Activated CD4-positive, alpha-beta T cell treated with anti-CD3 and anti-CD28 coated beads for 36 hours (primary cell): Measurements from ENCODE around the gene ARFGEF3. TPM values are rescaled to one million over a fixed set of nuclear protein-coding genes. Genes with fewer than 3 reads are reported as not detected.
"Not testable (repeated sequence)": the region's sequence is repeated elsewhere in the genome, so short reads cannot be mapped to it uniquely, and the experiment has no call there.

ENCODE experiments used
- ATAC-seq: fragments of 200-7000 bp; cut with Tn5 transposase; one replicate; pipeline ENCODE4 v1.10.0; 2021; ENCODE audit warnings: mild to moderate bottlenecking, moderate library complexity
- CTCF ChIA-PET: fragments of 350-600 bp; sonication (Branson Sonifier 250); formaldehyde crosslinking; loops from one replicate; lab custom pipeline; 2021; ENCODE audit warnings: antibody characterized with exemption; lab: Charles Lee
- POLR2A ChIA-PET: fragments of 350-600 bp; sonication (Branson Sonifier 250); formaldehyde crosslinking; loops from one replicate; lab custom pipeline; 2021; ENCODE audit warnings: antibody characterized with exemption, inconsistent platforms; lab: Charles Lee
- DNase-seq: peaks from one replicate; pipeline ENCODE4 v3.0.0-alpha.2; 2020
- H3K27ac Mint-ChIP-seq: one replicate; pipeline ENCODE4 v1.8.0; 2021; ENCODE audit warnings: mixed read lengths
- H3K27me3 Mint-ChIP-seq: one replicate; pipeline ENCODE4 v1.8.0; 2021; ENCODE audit warnings: mixed read lengths
- H3K36me3 Mint-ChIP-seq: one replicate; pipeline ENCODE4 v1.8.0; 2021; ENCODE audit warnings: low read depth, mixed read lengths
- H3K4me1 Mint-ChIP-seq: one replicate; pipeline ENCODE4 v1.8.0; 2021; ENCODE audit warnings: mixed read lengths
- H3K4me3 Mint-ChIP-seq: one replicate; pipeline ENCODE4 v1.8.0; 2021; ENCODE audit warnings: mild to moderate bottlenecking, moderate library complexity, mixed read lengths
- H3K9me3 Mint-ChIP-seq: one replicate; pipeline ENCODE4 v1.8.0; 2021; ENCODE audit warnings: low read depth, mixed read lengths
- intact Hi-C, 2 experiments: fragments of 100-400 bp; cut with DNase I in 1 of 2; cut with micrococcal nuclease in 1 of 2; formaldehyde crosslinking; loops; one replicate each; pipeline versions ENCODE4 v1.14.2 to v1.15.1; 2022 to 2024; cut with DNase I, micrococcal nuclease
- total RNA-seq, 2 experiments: library from RNA; stranded (reverse); gene quantifications; one replicate each; pipeline ENCODE4 v1.2.3, GENCODE V29; 2021

Gene ARFGEF3
- total RNA-seq, 2 experiments from 2014 or later: 1.6 to 1.7 TPM

GRCh38 chr6:138341176-138341575 lies 179.4 kb downstream of the ARFGEF3 start:
- ChIA-PET CTCF (no interaction called here), POLR2A (no interaction called here)
- H3K4me3 Mint-ChIP-seq: no peak overlapping the region
- no peak for ATAC-seq
- no peaks in the 10 kb centered on the region for H3K36me3 Mint-ChIP-seq
- DNase-seq: no peak
- H3K9me3 Mint-ChIP-seq: no peaks in the 10 kb centered on the region
- H3K27me3 Mint-ChIP-seq: peaks cover 8% of the 10 kb centered on the region
- H3K27ac Mint-ChIP-seq: no peak overlapping the region
- H3K4me1 Mint-ChIP-seq: no peaks in the 10 kb centered on the region
- intact Hi-C loops: no loop called here

GRCh38 chr6:138343112-138343511 lies 181.4 kb downstream of the ARFGEF3 start:
- Mint-ChIP-seq H3K36me3 (no peaks in the 10 kb centered on the region), H3K4me1 (no peaks in the 10 kb centered on the region), H3K27ac (no peak overlapping the region), H3K4me3 (no peak overlapping the region), H3K27me3 (peaks cover 11% of the 10 kb centered on the region), H3K9me3 (no peaks in the 10 kb centered on the region)
- intact Hi-C loops: no loop called here
- no peak for ATAC-seq
- DNase-seq: no peak
- ChIA-PET POLR2A (no interaction called here), CTCF (no interaction called here)

GRCh38 chr6:138345565-138346285 lies 184.0 kb downstream of the ARFGEF3 start:
- Mint-ChIP-seq H3K4me3 (no peak overlapping the region), H3K4me1 (no peaks in the 10 kb centered on the region), H3K27ac (no peak overlapping the region), H3K27me3 (peaks cover 13% of the 10 kb centered on the region), H3K36me3 (no peaks in the 10 kb centered on the region), H3K9me3 (no peaks in the 10 kb centered on the region)
- no peak for DNase-seq
- ATAC-seq: no peak
- intact Hi-C loops: no loop called here
- ChIA-PET POLR2A (no interaction called here), CTCF (interaction anchor here (0.6 to 1.6 kb wide), 2 partner anchors 189 to 229 kb away, joined by 3 to 6 read pairs; no protein-coding TSS in a partner anchor)

- no peaks in the 10 kb centered on the region for H3K4me1 Mint-ChIP-seq
- ChIA-PET POLR2A (interaction anchor here (0.7 kb wide), 1 partner anchor 351 kb away, joined by 3 read pairs; no protein-coding TSS in a partner anchor), CTCF (interaction anchor here (0.7 to 1.6 kb wide), 2 partner anchors 163 to 230 kb away, joined by 3 to 6 read pairs; no protein-coding TSS in a partner anchor)
- intact Hi-C loops: no loop called here
- no peak overlapping the region for H3K4me3 Mint-ChIP-seq
- H3K9me3 Mint-ChIP-seq: no peaks in the 10 kb centered on the region
- ATAC-seq: no peak
- H3K36me3 Mint-ChIP-seq: no peaks in the 10 kb centered on the region
- DNase-seq: no peak
- no peak overlapping the region for H3K27ac Mint-ChIP-seq
- H3K27me3 Mint-ChIP-seq: peaks cover 10% of the 10 kb centered on the region
Measured at GRCh38 chr6:138346302-138347195, 184.8 kb downstream of the ARFGEF3 start.

- no peak for ATAC-seq
Measured at GRCh38 chr6:138347864-138348263, 186.1 kb downstream of the ARFGEF3 start.

GRCh38 chr6:138349891-138350290 lies 188.2 kb downstream of the ARFGEF3 start:
- DNase-seq (no peak), ATAC-seq (no peak)
- Mint-ChIP-seq H3K9me3 (no peaks in the 10 kb centered on the region), H3K4me3 (no peak overlapping the region), H3K36me3 (no peaks in the 10 kb centered on the region), H3K4me1 (no peaks in the 10 kb centered on the region), H3K27me3 (peaks cover 11% of the 10 kb centered on the region), H3K27ac (no peak overlapping the region)
- ChIA-PET POLR2A (no interaction called here), CTCF (no interaction called here)
- intact Hi-C loops: no loop called here

More at GRCh38 chr6:138347864-138348263, 186.1 kb downstream of the ARFGEF3 start:
- H3K4me3 Mint-ChIP-seq: no peak overlapping the region
- CTCF ChIA-PET: interaction anchor here (0.6 to 0.7 kb wide), 2 partner anchors 25 to 210 kb away, joined by 3 to 4 read pairs; no protein-coding TSS in a partner anchor
- no peak overlapping the region for H3K27ac Mint-ChIP-seq
- no peak for DNase-seq
- H3K4me1 Mint-ChIP-seq: no peaks in the 10 kb centered on the region
- peaks cover 10% of the 10 kb centered on the region for H3K27me3 Mint-ChIP-seq
- H3K36me3 Mint-ChIP-seq: no peaks in the 10 kb centered on the region
- intact Hi-C loops: no loop called here
- H3K9me3 Mint-ChIP-seq: no peaks in the 10 kb centered on the region
- POLR2A ChIA-PET: no interaction called here

- intact Hi-C loops: no loop called here
- DNase-seq: no peak
- no peak overlapping the region for H3K27ac Mint-ChIP-seq
- peaks cover 17% of the 10 kb centered on the region for H3K27me3 Mint-ChIP-seq
- POLR2A ChIA-PET: no interaction called here
- H3K4me1 Mint-ChIP-seq: no peaks in the 10 kb centered on the region
- CTCF ChIA-PET: no interaction called here
- no peaks in the 10 kb centered on the region for H3K9me3 Mint-ChIP-seq
- no peak overlapping the region for H3K4me3 Mint-ChIP-seq
- H3K36me3 Mint-ChIP-seq: no peaks in the 10 kb centered on the region
- ATAC-seq: no peak
Measured at GRCh38 chr6:138357928-138358327, 196.2 kb downstream of the ARFGEF3 start.

- CTCF ChIA-PET: not testable (repeated sequence)
Measured at GRCh38 chr6:138368684-138369083, 206.9 kb downstream of the ARFGEF3 start.

GRCh38 chr6:138370631-138371451 lies 209.1 kb downstream of the ARFGEF3 start:
- Mint-ChIP-seq H3K4me3 (no peak overlapping the region), H3K9me3 (no peaks in the 10 kb centered on the region), H3K36me3 (no peaks in the 10 kb centered on the region), H3K27ac (no peak overlapping the region), H3K27me3 (peaks cover 21% of the 10 kb centered on the region), H3K4me1 (peaks cover 2% of the 10 kb centered on the region)
- POLR2A ChIA-PET: no interaction called here
- no peak for DNase-seq
- no peak for ATAC-seq
- CTCF ChIA-PET: no interaction called here
- intact Hi-C loops: no loop called here

More at GRCh38 chr6:138368684-138369083, 206.9 kb downstream of the ARFGEF3 start:
- peaks cover 24% of the 10 kb centered on the region for H3K27me3 Mint-ChIP-seq
- intact Hi-C loops, H3K27ac Mint-ChIP-seq, H3K4me1 Mint-ChIP-seq, H3K9me3 Mint-ChIP-seq, DNase-seq, POLR2A ChIA-PET, ATAC-seq, H3K36me3 Mint-ChIP-seq, H3K4me3 Mint-ChIP-seq: not testable (repeated sequence)

GRCh38 chr6:138371452-138371711 lies 209.6 kb downstream of the ARFGEF3 start:
- Mint-ChIP-seq H3K9me3 (no peaks in the 10 kb centered on the region), H3K4me3 (no peak overlapping the region), H3K36me3 (no peaks in the 10 kb centered on the region), H3K27ac (no peak overlapping the region), H3K27me3 (peaks cover 21% of the 10 kb centered on the region), H3K4me1 (peaks cover 2% of the 10 kb centered on the region)
- ATAC-seq (no peak), DNase-seq (no peak)
- ChIA-PET POLR2A (no interaction called here), CTCF (no interaction called here)
- intact Hi-C loops: no loop called here

- no peaks in the 10 kb centered on the region for H3K36me3 Mint-ChIP-seq
- H3K27me3 Mint-ChIP-seq: peaks cover 19% of the 10 kb centered on the region
- no peak overlapping the region for H3K4me3 Mint-ChIP-seq
- ChIA-PET CTCF (no interaction called here), POLR2A (no interaction called here)
- intact Hi-C loops: no loop called here
- peaks cover 2% of the 10 kb centered on the region for H3K4me1 Mint-ChIP-seq
- DNase-seq (no peak), ATAC-seq (no peak)
- H3K9me3 Mint-ChIP-seq: no peaks in the 10 kb centered on the region
- H3K27ac Mint-ChIP-seq: no peak overlapping the region
Measured at GRCh38 chr6:138371720-138372119, 210.0 kb downstream of the ARFGEF3 start.
